SK-MEL-5 (cell line): ENCODE results near the gene MIPOL1. TPM values are rescaled to one million over a fixed set of nuclear protein-coding genes. Genes with fewer than 3 reads are reported as not detected.
"Not testable (repeated sequence)": the region's sequence is repeated elsewhere in the genome, so short reads cannot be mapped to it uniquely, and the experiment has no call there.

Experiments used
- DNase-seq: peaks from one replicate; pipeline ENCODE4 v3.0.0-alpha.2; 2016; ENCODE audit warnings: low read depth, low spot score
- in situ Hi-C: cut with HindIII; loops from 2 replicates; pipeline ENCODE4 v1.10.0; 2016; ENCODE audit warnings: low sequenced_read_pairs, high pct_unique_total_duplicates, low pct_unique_long_range_greater_than_20kb
- polyA plus RNA-seq, 2 experiments: library from polyadenylated mRNA; depleted of rRNA; stranded (reverse); fragments of >200 nt; gene quantifications; 2 replicates each; pipeline ENCODE4 v1.2.3, GENCODE V29; 2015
- total RNA-seq: library from RNA; depleted of rRNA; stranded (reverse); fragments of >200 nt; shearing (Covaris generic); gene quantifications from 2 replicates; pipeline ENCODE4 v1.2.3, GENCODE V29; 2014; rRNA removed

The MIPOL1 gene, protein sequence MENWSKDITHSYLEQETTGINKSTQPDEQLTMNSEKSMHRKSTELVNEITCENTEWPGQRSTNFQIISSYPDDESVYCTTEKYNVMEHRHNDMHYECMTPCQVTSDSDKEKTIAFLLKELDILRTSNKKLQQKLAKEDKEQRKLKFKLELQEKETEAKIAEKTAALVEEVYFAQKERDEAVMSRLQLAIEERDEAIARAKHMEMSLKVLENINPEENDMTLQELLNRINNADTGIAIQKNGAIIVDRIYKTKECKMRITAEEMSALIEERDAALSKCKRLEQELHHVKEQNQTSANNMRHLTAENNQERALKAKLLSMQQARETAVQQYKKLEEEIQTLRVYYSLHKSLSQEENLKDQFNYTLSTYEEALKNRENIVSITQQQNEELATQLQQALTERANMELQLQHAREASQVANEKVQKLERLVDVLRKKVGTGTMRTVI
- 3.7 and 6.5 TPM in 2 replicates for total RNA-seq
- polyA plus RNA-seq (2015; cell fraction: cytosol; rRNA removed), result 1.2 and 3.8 TPM in 2 replicates
- polyA plus RNA-seq (2015; cell fraction: nucleus; rRNA removed), result 13.0 and 17.8 TPM in 2 replicates

GRCh38 chr14:37197421-37198272, at the start of gene MIPOL1:
Gene MIPOL1, plus strand, starts transcription at chr14:37197937. Its CDS starts 49,952 bp downstream, at chr14:37247889.
- DNase-seq, result peak; percentile 82
- in situ Hi-C loops, result no loop called here

- peak; percentile 70 for DNase-seq
- in situ Hi-C loops, result no loop called here
These were observed 47.3 kb upstream of the MIPOL1 start for GRCh38 chr14:37150414-37150813.

- DNase-seq, result no peak
- in situ Hi-C loops, result no loop called here
These were observed 44.7 kb upstream of the MIPOL1 start for GRCh38 chr14:37153005-37153404.

DNA sequence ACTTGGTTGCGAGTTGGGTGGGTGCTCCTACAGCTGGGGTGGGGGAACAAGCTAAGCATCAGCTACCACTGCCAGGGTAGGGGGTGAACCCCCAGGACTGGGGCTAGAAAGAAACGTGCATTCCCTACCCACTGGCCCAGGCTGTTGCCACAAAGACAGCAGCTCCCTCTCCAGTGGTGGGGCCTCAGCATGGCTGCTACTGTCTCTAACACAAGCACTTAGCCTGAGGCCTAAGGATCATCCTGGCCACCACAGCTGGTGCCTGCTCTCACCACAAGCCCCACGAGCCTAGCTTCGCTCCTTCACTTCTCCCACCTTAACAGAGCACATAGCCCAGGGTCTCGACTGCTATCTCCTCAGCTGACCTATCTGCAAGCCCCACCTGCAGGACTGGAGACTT, 44.3 kb upstream of the MIPOL1 start:
- in situ Hi-C loops, result no loop called here
- no peak for DNase-seq

DNA sequence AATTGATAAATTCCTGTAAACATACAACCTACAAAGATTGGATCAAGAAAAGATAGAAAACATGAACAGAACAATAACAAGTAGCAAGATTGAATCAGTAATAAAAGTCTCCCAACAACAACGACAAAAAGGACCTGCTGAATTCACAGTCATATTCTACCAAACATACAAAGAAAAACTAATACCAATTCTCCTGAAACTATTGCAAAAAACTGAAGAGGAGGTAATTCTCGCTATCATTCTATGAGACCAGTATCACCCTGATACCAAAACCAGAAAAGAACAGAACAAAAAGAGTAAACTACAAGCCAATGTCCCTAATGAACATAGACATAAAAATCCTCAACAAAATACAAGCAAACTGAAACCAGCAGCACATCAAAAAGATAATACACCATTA, 39.8 kb upstream of the MIPOL1 start:
- in situ Hi-C loops, result no loop called here
- no peak for DNase-seq

GRCh38 chr14:37162307-37162706, 35.4 kb upstream of the MIPOL1 start:
- in situ Hi-C loops, DNase-seq: not testable (repeated sequence)

DNA sequence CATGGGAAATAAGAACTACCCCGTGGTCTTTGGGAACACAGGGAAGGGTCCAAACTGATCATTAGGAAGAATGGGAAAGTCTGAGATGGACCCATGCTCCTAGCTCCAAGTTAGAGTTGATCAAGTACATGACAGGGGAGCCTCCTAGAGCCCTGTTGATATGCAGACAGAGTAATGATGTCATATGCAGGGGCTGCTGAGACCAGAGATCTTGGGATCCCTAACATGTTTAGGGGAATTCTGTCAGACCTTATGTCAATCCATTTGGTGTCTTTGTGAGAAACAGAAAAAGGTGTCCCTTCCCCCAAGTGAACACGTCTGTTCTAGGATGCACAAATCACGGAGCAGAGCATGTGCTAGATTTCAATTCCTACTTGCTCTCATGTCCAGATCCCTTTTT, 31.9 kb upstream of the MIPOL1 start:
- in situ Hi-C loops, result no loop called here
- no peak for DNase-seq

DNA sequence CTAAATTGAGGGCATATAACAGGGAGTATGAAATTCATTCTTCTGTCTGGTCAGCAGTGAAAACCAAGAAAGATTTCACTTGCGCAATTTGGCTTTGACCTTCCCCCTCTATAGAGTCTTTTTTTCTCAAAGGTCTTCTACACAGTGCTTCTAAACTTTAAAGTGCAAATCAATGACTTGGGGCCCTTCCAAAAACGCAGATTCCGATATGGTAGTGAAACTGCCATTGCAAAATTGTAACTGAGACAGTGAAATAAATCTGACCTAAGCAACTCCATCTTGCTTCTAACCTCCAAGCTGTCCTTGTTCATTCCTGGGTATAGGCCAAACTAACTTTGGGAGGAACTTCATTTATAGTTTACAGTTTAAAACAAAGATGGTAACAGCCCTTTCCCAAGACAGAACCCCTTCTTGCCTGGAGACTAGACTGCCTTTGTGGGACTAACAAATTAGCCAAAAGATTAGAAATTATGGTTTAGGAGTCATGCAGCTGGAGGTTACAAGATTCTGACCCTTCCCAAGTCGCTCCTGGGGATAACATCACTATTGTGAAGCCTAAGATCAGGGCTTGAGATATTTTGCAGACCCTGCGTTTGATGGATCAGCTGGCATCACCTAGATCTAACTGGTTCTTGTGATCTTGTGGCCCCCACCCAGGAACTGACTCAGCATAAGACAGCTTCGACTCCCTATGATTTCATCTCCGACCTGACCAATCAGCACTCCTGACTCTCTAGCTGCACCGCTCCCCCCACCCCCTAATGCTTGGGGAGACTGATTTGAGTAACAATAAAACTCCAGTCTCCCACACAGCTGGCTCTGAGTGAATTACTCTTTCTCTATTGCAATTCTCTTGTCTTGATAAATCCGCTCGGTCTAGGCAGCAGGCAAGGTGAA, 30.3 kb upstream of the MIPOL1 start:
- in situ Hi-C loops, result no loop called here
- no peak for DNase-seq

DNA sequence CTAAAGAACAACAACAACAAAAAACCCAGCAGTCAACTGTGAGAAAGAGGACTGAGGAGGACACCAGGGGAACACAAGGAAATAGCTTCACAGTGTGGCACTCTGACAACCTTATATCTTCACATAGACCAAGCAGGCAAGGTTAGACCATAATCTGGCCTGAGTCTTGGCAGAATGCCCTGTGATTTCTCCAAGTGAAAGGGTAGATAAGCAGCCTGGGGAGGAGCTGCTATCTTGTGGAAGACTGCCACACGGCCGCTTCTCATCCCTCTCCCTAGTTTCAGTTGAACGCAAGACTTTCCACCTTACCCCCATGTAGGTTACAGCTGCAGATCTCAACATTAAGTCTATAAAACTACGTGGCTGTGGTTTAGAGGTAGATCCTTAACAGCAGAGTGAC, 29.0 kb upstream of the MIPOL1 start:
- in situ Hi-C loops, result no loop called here

DNA sequence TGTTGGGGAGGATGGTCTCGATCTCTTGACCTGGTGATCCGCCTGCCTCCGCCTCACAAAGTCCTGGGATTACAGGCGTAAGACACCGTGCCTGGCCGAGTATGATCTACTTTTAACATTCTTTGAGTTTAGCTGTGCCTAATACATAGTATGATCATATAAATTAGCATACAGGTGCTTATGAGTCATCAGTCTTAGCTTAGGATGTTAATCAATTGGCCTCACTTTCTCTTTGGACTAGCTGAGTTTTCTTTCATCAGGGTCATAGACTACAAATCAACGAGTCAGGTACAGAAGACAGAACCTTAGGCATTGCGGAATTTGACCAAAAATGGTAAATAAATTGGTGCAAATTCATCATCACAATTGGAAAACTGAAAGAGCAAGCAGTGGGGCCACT, 27.5 kb upstream of the MIPOL1 start:
- in situ Hi-C loops, result no loop called here
- no peak for DNase-seq

More for the DNA sequence above, 29.0 kb upstream of the MIPOL1 start:
- no peak for DNase-seq

GRCh38 chr14:37170993-37171392, 26.7 kb upstream of the MIPOL1 start:
- in situ Hi-C loops, result no loop called here
- DNase-seq, result no peak

GRCh38 chr14:37171678-37172023, 26.1 kb upstream of the MIPOL1 start:
- in situ Hi-C loops, result no loop called here
- no peak for DNase-seq

GRCh38 chr14:37172024-37172869, 25.5 kb upstream of the MIPOL1 start, which contains the start of gene SLC25A21:
Gene SLC25A21, minus strand, starts transcription at chr14:37172606.
- in situ Hi-C loops, result no loop called here
- peak; percentile 73 for DNase-seq

DNA sequence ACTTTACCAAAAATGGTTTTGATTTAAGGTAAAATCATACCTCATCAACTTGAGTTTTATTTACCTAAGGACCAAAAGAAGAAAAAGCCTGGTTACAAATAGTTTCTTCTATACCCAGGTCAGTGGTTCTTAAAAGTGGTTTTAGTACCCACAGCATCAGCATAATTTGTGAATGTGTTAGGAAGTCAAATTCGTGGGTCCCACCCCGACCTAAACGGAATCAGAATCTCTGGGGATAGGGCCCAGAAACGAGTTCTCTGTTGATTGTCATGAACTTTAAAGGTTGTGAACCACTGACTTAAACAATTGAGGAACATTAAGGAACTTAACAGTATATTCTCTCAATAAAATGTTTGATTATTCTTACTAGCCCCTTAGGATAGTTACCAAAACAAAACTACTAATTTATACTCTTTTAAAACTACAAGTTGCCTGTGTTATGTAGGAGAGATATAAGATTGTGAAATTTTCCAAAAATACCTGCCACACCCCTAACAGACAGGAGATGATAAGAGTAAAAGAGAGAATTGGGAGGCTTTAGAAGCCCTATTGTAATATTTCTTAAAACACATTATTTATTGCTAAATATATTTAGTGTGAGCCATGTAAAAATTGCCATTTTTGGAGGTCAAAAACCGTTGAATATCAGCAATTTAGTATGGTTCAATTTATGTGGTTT, 24.7 kb upstream of the MIPOL1 start:
- DNase-seq, result no peak
- in situ Hi-C loops, result no loop called here

GRCh38 chr14:37179896-37180502, 17.7 kb upstream of the MIPOL1 start:
- no peak for DNase-seq
- in situ Hi-C loops, result no loop called here

- in situ Hi-C loops, DNase-seq: not testable (repeated sequence)
These were observed 16.9 kb upstream of the MIPOL1 start for GRCh38 chr14:37180886-37181285.
